Thoracic aorta (tissue), 2 donors: ENCODE measurements around the gene ZNF516. TPM values are rescaled to one million over a fixed set of nuclear protein-coding genes. Genes with fewer than 3 reads are reported as not detected.

Experiments
- ATAC-seq: fragments of 150-250 bp; one replicate; pipeline ENCODE4 v1.8.0; 2017; ENCODE audit warnings: low read depth; ENCODE audit not compliant: insufficient number of reproducible peaks, low FRiP score
- DNase-seq: peaks from one replicate; pipeline ENCODE4 v3.0.0-alpha.2; 2020; ENCODE audit warnings: low spot score
- H3K27ac ChIP-seq, 2 donors: fragments of 200-600 bp; sonication (generic); 1 replicate in 1 of 2; 2 replicates in 1 of 2; pipeline ENCODE4 v1.5.1; 2016; ENCODE audit warnings: mild to moderate bottlenecking in 2 of 2, moderate library complexity in 2 of 2
- H3K27me3 ChIP-seq: fragments of 200-600 bp; sonication (generic); replicated peaks from 2 replicates; pipeline ENCODE4 v1.6.0; 2016; ENCODE audit warnings: mild to moderate bottlenecking; ENCODE audit not compliant: insufficient read depth
- H3K36me3 ChIP-seq: fragments of 200-600 bp; sonication (generic); one replicate; pipeline ENCODE4 v1.5.1; 2016
- H3K4me1 ChIP-seq, 2 donors: fragments of 200-600 bp; sonication (generic); 1 replicate in 1 of 2; 2 replicates in 1 of 2; pipeline versions ENCODE4 v1.5.1 to v1.6.0; 2016; ENCODE audit warnings: low read depth in 2 of 2, mild to moderate bottlenecking in 1 of 2; ENCODE audit not compliant: control insufficient read depth in 1 of 2
- H3K4me3 ChIP-seq: fragments of 200-600 bp; sonication (generic); 2 replicates; pipeline ENCODE4 v1.5.1; 2016; ENCODE audit warnings: mild to moderate bottlenecking
- H3K9me3 ChIP-seq: fragments of 200-600 bp; sonication (generic); 2 replicates; pipeline ENCODE4 v1.5.1; 2016
- total RNA-seq, 2 donors: library from RNA; depleted of rRNA; stranded (reverse); fragments of >200 nt; gene quantifications; one replicate each; pipeline versions ENCODE4 v1.1.0 to v1.2.3, GENCODE V29; 2016
- TF ChIP-seq, protein P1 (sequence below): fragments of 200-600 bp; sonication (generic); IDR thresholded peaks from one replicate; pipeline ENCODE4 v1.5.1; 2019; ENCODE audit warnings: antibody characterized with exemption

The ZNF516 gene
- total RNA-seq, 2 donors from 2014 or later = 19.5 to 19.8 TPM

DNA sequence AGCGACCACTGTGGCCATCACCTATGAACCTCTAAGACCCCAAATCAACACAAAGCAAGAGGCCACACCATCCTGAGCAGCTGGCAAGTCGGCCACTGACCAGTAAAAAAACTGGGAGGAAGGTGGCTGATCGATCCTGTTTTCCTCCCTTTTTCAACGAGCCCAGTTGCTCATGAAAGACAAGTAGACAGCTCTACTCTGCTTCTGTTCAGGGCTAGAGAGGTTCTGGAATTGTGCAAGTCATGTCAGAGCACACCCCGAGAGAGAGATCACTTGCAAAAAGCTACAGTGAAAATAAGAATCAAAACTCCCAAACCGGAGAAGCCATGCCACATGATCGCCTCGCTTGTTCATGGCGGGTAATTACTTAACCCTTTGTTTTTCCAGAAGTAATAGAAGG, 34.6 kb downstream of the ZNF516 start:
- no peaks in the 10 kb centered on the region for H3K9me3 ChIP-seq
- DNase-seq (no peak), ATAC-seq (no peak)
- peaks cover 3 to 21% of the 10 kb centered on the region in 2 donors for H3K4me1 ChIP-seq
- peak overlapping the region; percentile 81 to 90 for H3K27ac ChIP-seq
- H3K36me3 ChIP-seq = no peaks in the 10 kb centered on the region
- H3K27me3 ChIP-seq = no peaks in the 10 kb centered on the region
- peak overlapping the region; percentile 66 for H3K4me3 ChIP-seq
- TF ChIP-seq, protein P1, sequence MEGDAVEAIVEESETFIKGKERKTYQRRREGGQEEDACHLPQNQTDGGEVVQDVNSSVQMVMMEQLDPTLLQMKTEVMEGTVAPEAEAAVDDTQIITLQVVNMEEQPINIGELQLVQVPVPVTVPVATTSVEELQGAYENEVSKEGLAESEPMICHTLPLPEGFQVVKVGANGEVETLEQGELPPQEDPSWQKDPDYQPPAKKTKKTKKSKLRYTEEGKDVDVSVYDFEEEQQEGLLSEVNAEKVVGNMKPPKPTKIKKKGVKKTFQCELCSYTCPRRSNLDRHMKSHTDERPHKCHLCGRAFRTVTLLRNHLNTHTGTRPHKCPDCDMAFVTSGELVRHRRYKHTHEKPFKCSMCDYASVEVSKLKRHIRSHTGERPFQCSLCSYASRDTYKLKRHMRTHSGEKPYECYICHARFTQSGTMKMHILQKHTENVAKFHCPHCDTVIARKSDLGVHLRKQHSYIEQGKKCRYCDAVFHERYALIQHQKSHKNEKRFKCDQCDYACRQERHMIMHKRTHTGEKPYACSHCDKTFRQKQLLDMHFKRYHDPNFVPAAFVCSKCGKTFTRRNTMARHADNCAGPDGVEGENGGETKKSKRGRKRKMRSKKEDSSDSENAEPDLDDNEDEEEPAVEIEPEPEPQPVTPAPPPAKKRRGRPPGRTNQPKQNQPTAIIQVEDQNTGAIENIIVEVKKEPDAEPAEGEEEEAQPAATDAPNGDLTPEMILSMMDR = no peak

DNA sequence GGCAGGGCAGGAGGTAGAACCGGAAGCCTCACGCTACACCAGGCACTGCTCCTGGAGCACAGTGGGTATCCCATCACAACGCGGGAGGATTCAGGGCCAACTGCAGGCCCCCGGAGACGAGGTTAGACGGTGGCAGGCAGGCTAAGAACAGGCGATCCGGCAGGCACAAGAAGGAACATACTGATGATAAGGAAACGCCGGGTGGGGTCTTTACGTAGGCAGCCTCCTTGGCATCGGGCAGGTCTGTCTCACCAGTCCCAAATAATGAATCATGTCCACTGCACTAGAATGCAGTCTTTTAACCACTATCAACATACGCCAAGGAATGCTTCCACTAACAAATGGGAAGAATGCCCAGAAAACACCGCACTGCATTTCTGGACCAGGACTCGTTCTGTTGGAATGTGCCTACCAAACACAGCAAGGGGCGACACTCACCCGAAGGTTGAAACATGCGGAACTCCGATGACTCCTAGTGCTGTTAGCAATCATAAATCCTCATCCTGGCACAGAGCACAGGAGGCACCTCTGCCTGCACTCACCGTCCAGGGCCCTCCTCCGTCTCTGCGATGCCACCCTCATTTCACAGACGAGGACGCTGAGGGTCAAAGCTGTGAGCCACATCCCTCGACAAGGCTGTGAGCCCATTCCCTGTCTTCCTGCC, 35.2 kb downstream of the ZNF516 start:
- ATAC-seq (peak; percentile 88), DNase-seq (peak; percentile 76)
- peak overlapping the region; percentile 81 to 90 for H3K27ac ChIP-seq
- no peaks in the 10 kb centered on the region for H3K36me3 ChIP-seq
- H3K27me3 ChIP-seq = no peaks in the 10 kb centered on the region
- TF ChIP-seq, protein P1 = no peak
- no peaks in the 10 kb centered on the region for H3K9me3 ChIP-seq
- peak overlapping the region; percentile 66 for H3K4me3 ChIP-seq
- H3K4me1 ChIP-seq = peaks cover 3 to 21% of the 10 kb centered on the region in 2 donors

DNA sequence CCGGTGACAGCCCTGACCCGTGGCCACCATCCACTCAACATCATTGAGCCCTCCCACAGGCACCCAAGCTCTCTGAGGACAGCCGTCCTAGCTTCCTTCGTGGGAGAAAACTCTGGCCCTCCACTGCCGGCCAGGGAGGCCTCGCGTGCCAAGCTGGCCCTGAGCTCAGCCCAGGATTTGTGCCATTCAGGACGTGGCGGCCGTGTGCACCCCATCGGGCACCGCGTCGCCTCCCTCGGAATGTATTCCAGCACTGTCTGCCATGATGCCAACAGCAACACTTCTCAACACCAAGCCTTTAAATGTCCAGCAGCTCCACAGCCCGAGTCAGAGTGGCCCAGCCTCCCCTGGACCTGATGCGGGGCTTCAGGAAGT, 35.7 kb downstream of the ZNF516 start:
- ATAC-seq (peak; percentile 39), DNase-seq (no peak)
- Histone ChIP-seq H3K27ac (peak overlapping the region; percentile 73 to 90), H3K4me1 (peaks cover 3 to 21% of the 10 kb centered on the region in 2 donors), H3K36me3 (no peaks in the 10 kb centered on the region), H3K27me3 (no peaks in the 10 kb centered on the region), H3K9me3 (no peaks in the 10 kb centered on the region), H3K4me3 (peak overlapping the region; percentile 66)
- TF ChIP-seq, protein P1 = no peak

DNA sequence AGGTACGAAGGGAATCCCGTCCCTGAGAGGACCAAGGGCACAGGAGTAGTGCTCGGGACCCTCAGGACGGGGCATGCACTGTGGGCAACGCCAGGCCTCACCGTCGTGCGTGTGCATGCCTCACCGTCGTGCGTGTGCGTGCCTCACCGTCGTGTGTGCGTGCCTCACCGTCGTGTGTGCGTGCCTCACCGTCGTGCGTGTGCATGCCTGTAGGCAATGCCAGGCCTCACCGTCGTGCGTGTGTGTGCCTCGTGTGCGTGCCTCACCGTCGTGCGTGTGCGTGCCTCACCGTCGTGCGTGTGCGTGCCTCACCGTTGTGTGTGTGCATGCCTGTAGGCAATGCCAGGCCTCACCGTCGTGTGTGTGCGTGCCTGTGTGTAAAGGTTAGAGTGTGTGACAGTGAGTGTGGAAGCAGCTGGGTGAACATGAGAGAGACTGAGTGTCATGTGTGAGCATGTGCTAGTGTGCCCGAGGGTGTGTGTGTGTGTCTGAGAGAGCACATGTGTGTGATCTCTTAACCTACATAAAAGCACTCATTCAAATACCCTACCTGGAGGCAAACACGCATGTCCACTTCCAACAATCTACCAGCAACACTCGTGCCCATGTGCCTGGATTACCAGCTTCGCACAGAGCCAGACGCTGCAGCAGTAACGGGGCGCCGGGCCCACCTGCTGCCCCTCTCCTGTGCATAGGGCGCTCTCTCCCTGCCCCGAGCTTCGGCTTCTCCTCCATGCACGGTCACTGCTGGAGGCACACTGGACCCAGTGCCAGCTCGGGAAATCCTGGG, 36.3 kb downstream of the ZNF516 start:
- H3K4me1 ChIP-seq = peaks cover 3 to 21% of the 10 kb centered on the region in 2 donors
- ATAC-seq (no peak), DNase-seq (no peak)
- TF ChIP-seq, protein P1 = no peak
- peak overlapping the region; percentile 66 for H3K4me3 ChIP-seq
- no peaks in the 10 kb centered on the region for H3K36me3 ChIP-seq
- peak overlapping the region; percentile 73 to 90 for H3K27ac ChIP-seq
- H3K27me3 ChIP-seq = no peaks in the 10 kb centered on the region
- no peaks in the 10 kb centered on the region for H3K9me3 ChIP-seq

DNA sequence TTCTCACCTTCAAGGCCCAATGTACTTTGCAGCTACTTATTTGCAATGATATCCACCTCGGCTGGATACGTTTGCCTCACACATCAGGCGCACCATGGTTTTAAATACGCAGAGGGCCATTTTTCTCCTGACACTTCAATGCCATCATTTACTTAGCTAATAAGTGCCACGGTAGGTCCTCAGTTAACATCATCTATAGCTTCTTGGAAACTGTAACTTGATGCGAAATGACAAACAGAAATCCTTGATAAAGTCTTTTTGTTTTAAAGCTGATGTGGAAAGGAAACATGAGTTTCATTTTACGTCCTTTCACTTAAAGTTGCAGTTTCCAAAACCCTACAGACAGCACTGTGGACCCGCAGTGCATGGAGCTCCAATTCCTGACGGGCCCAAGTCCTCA, 37.1 kb downstream of the ZNF516 start:
- Histone ChIP-seq H3K27ac (no peak overlapping the region), H3K4me3 (no peak overlapping the region), H3K9me3 (no peaks in the 10 kb centered on the region), H3K27me3 (no peaks in the 10 kb centered on the region), H3K4me1 (peaks cover 3 to 21% of the 10 kb centered on the region in 2 donors), H3K36me3 (no peaks in the 10 kb centered on the region)
- no peak for DNase-seq
- ATAC-seq = no peak
- TF ChIP-seq, protein P1 = no peak
